Activated T-helper 1 cell treated with Interleukin-2 at 50 U/mL for 16 hours (primary cell): Measurements from ENCODE around the gene CSF3R.

Experiments
- DNase-seq: peaks from one replicate; pipeline ENCODE4 v3.0.0-alpha.2; 2020; ENCODE audit warnings: low read depth

CSF3R gene

DNA sequence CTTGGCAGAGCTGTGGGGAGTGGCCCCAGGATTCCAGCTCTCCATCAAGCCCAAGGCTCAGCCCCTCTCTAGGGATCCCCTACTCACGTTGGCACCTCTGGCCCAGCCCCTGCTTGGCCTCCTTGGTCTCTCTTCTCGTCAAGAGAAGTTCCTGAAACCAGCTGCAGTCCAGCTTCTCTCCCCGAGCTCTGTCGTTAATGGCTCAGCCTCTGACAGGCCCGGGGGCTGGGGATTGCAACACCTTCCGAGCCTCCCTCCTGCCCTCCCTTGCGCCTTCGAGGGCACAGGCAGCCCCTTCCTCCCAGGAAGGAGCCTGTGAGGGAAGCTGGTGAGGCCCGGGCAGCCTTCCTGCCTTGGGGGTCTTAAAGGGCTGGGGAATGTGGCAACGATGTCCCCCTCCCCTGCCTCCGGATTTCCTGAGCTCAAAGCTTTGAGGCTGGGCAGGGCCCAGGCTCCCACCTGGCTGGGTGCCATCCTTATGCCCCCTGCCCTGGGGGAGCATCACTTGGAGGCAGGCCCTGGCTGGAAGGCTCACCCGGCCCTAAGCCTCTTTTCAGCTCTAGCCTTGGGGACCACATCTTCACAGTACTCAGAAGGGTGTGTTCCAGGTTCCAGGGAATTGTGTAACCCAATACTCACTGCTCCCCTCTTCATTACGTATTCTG is at the start of gene CSF3R:
CSF3R (minus strand) TSS at position 190 of the 665 bp plus-strand sequence. CDS start 3,417 bp downstream, outside the sequence.
- DNase-seq = no peak

DNA sequence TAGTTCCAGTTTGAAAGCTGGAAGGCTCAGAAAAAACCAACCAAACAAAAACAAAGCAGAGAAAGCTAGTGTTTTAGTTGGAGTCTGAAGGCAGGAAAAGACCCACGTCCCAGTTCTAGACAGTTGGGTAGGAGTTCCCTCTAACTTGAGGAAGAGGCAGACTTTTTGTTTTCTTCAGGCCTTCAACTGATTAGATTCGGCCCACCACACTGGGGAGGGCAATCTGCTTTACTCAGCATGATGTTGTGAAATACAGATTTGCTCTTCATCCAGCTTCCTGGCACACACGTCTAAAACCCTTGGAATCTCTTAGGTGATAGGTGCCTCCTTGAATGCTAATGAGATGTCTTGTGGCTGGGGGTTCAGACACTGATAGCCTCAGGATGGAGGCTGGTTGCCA is 49.1 kb upstream of the CSF3R start:
- DNase-seq = no peak

DNA sequence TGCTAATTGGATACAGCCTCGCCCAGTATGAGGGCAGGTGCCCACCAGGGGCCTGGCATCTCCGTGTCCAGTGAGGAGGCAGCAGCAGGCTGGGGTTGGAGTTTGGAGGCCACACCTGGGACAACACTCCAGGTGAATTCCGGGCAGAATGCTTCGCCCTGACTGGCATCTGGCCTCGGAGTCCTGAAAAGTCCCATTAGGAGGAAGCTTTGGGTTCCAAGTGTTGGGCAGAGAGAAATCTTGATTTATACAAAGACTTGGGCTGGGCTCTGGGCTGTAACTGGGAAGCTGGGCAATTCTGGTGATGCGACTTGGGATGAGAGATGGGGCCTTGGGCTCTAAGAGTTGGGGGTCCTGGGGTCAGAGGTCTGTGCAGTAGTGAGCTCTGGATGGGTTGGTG is 48.1 kb upstream of the CSF3R start:
- no peak for DNase-seq

DNA sequence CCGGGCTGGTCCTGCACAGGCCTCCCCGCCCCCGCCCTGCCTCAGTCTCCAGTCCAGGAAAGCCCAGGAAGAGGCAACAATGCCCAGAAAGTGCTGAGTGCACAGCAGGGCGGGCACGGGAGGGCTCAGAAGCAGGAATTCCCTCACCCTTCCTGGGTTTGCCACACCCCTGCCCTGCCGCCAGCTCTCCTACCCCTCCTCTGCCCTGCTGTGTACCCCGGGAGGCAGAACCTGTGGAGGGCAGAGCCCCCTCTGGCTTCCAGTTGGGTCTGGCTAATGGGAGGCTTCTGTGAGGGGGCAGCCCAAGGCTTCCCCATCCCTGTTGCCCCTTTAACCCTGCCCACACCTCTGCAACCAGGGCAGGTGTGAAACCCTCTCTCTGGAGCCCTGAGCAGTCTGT is 47.5 kb upstream of the CSF3R start:
- DNase-seq = no peak

DNA sequence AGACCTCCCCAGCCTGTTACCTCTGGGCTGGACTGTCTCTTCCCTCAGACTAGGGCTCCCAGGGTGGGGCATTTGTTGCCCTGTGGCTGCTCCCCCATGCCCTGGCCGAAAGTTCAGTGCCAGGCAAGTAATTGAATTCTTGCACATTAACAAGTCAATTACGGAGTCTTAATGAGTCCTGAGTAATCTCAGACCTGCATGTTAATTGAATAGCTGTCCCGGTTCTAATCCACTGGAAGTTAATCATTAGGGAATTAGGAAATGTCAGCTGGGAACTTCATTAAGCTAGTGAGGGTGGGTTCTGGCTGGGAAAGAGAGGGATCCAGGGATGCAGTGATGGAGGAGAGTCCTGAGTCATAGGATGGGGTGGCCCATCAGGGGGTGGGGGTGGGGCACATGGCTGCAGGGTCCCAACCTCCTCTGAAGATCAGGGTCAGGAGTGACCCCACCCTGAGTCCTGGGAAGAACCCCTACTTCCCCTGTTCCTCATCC is 47.1 kb upstream of the CSF3R start:
- DNase-seq = no peak

DNA sequence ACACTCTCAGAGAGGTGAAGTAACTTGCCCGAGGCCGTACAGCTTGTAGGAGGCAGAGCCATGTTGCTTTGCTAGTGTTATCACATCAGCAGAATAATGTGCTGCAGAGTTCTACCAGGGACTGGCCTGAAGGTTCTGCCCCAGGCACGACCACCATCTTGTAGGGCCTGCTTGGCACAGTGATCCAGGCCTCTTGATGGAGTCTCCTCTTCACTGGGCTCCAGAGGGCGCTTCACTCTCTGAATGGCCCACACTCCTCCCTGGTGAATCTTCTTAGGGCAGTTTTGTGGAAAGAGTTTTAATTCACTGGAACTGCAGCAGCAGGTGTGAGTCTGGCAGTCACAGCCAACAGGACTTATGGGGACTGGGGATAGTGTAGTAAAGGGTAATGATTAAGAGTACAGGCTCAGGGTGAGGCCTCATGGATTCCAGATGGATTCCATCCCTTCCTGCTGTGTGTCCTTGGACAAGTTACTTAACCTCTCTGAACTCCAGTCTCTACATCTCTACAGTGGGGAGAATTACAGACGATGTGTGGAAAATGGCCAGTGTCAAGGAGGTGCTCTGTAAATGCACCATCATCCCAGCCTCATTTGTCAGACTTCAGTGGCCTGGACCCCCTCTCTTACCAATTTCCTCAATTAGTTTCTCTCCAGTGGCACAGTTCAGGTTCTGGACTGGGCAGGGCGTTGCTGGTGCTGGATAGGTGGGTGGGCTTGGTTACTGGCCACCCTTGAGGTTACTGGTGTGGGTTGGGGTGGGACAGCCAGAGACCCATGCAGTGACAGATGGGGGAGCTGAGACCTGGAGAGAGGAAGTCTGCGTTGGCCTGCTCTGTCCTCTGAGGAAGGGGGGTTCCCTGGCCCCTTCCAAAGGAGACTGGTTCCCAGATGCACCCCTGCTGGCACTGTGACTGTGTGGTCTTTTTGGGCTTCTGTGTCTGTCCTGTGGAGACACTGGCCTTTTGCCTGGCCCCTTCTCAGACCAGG is 45.9 kb upstream of the CSF3R start:
- no peak for DNase-seq

DNA sequence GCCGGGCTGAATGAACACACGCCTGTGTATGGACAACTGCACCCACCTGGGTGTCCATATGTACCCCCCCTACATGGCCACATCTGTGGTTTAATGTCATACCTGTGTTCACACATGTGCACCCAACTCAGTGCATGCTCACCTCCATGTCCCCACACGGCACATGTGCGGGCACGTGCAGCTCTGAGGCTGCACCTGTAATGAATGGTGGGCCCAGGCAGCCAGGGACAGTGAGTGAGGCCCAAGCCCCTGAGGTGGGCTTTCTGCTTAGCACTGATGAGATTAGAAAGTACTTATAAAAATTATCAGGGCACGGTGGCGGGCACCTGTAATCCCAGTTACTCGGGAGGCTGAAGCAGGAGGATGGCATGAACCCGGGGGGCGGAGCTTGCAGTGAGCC is 42.5 kb upstream of the CSF3R start:
- no peak for DNase-seq

DNA sequence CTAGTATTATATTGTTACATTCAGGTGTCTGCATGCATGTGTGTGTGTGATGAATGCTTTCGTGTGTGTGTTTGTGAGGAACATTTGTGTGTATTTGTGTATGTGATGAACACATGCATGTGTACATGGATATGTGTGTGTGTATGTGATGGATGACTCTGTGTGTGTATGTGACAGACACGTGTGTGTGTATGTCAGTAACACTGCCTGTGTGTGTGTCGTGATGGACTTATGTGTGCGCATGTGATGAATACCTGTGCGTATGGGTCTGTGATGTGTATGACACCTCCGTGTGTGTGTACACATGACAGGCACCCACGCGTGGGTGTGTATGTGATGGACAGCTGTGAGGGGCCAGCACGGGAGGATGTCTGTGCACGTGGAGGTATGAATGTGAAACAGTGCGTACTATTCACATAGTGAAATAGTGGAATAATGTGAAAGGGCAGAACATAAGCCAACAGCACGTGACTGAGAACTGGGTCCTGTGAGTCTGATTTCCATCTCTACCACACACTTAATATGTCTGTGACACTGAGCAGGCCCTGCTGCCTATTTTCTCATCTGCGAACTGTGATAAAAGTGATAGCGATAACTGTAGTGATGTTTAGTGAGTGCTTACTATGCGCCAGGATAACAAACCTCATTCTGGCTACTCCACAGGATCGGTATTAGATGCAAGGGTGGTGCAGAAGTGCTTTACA is 41.8 kb upstream of the CSF3R start:
- no peak for DNase-seq

DNA sequence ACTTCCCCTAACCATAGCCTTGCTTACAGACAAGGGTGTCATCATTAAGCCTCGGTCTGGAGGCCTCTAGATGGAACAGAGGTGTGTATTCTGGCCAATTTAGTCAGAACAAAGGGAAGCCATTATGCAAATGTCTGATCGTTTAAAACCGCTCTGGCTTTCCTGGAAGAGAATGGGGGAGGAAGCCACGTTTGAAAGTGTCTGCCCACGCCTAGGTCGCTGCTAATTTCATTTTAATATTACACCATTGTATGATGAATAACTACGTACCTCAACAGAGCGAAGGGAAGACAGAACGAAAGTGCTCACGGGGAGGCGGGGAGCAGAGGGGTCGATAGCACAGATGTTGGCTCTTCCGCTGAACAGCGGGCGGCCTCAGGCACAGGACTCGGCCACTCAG is 41.1 kb upstream of the CSF3R start:
- DNase-seq = no peak

DNA sequence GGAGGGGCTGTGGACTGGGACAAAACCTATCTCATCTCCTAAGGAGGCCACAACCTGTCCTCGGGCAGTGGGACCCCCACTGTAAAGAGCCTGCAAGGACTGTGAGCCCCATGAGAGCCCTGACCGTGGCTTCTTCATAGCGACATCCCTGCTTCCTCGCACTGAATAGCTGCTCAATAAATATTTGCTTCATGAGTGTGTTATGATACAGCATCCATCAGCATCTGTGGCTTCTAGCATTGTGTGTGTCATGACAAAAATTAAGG is 40.5 kb upstream of the CSF3R start:
- DNase-seq = no peak

DNA sequence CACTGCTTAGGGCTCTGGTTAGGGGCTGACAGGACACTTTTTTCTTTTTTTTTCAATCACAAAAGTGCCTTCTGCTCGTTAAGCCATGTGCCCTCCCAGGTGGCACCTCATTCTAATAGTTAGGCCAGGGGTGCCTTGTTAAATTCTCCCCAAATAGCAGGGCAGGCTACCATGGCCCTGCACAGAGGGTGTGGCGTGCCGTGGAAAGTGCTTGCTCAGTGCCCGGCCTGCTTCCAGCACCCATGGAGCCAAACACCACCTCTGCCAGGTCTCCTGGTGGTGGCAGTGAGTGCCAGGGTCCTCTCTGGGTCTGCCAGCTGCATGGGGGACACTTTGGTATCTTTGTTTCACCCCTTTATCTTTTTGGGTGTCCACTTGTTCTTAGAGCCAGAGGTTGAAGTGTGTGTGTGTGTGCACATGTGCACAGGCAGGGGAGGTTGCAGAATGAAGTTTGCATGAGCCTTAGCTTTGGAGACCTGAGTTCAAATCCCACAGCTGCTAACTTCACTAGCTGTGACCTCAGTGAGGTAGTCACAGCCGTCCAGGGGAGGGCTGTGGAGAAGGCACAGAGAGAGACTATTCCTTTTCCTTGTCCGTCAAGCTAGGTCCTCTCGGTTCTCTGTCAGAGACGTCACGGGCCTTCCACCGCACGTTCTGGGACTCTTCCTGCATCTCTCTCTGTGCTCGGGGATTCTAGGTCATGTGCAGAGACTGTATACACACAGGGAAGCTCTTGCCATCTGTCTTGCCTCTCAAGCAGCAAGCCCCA is 39.9 kb upstream of the CSF3R start:
- no peak for DNase-seq

DNA sequence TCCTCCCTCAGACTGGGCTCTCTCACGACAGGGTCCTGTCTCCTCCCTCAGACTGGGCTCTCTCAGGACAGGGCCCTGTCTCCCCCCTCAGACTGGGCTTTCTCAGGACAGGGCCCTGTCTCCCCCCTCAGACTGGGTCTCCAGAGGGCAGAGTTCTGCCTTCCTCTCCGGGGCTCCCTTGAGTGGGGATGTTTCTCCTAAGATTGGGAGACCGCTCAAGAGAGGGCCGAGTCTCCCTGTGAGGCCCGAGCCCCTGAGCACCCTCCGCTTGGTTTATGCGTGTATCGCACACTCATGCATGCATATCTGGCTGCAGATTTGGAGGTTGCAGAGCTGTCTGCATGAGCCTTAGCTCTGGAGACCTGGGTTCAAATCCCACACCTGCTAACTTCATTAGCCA is 39.3 kb upstream of the CSF3R start:
- no peak for DNase-seq

DNA sequence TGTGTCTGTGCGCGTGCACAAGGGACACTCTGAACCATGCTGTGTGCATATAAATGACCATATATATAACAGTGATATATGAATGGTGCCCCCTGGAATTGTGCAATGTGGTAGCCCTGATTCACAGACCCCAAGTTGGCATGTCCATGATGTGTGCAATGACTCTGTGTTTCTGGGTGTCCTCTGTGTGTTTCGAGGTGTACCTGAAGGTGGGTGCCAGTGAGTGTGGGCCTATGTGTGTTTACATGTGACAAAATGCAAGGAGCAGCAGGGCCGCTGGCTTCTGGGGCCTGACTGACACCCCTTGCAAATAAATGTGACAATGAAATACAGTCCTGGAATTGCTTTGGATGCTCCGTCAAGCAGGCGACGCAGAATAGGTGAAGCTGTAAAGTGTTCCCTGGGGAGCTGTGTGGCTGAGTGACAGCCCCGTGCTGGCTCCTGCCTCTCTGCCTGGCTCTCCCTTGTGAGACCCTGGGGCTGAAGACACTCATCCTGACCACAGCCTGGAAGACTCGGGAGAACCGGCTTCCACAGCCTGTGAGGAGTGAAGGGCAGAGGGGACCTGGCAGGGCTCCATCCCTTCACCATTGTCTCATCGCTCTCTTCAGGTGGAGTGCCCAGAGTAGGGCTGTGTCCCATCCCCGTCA is 38.2 kb upstream of the CSF3R start:
- DNase-seq = no peak

DNA sequence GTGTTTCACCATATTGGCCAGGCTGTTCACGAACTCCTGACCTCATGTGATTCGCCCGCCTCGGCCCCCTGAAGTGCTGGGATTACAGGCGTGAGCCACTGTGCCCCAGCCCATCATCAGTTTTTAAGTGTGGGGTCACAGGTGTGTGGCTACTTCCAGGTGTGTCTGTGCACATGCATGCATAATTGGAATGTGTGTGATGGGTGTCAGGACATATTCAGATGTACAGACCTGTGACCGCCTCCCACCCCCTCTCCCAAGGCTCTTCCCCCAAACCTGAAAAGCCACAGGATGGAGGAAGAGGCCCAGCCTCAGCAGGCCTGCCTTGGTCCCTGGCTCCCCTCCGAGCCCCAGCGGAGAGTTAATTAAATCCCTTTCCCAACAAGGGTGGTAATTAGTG is 37.3 kb upstream of the CSF3R start:
- no peak for DNase-seq

DNA sequence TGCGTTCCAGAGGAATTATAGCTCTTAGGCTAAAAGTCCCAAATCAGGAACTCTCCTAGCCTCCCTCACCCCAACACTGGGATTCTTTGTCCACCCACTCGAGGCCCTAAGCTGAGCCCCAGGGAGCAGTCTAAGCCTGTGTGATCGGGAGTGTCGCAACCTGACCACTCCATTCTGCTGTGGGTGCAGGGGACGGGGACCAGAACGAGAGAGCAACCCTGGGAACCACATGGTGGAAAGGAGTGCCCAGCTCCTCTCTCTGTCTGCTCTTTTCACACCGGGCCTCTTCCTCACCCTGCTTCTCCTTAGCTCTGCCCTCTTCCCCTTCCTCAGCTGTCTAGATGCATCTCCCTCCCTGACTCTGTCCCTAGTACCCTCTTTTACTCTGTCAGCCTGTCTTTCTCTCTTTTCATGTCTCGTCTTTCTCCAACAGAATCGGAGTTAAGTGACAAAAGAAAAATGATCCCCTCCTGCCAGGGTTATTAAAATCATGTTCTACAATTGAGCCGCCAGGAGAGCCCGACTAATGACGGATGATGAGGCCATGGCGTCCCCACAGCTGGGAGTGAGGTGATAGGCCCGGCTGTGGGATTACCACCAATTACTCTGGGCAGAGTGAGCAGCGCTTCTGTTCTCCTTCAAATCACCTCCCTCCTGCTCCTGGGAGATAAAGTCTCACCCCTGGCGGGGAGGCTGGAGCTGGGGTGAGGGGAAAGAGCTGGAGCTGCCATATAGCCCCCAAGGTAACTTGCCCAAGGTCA is 34.5 kb upstream of the CSF3R start:
- no peak for DNase-seq

DNA sequence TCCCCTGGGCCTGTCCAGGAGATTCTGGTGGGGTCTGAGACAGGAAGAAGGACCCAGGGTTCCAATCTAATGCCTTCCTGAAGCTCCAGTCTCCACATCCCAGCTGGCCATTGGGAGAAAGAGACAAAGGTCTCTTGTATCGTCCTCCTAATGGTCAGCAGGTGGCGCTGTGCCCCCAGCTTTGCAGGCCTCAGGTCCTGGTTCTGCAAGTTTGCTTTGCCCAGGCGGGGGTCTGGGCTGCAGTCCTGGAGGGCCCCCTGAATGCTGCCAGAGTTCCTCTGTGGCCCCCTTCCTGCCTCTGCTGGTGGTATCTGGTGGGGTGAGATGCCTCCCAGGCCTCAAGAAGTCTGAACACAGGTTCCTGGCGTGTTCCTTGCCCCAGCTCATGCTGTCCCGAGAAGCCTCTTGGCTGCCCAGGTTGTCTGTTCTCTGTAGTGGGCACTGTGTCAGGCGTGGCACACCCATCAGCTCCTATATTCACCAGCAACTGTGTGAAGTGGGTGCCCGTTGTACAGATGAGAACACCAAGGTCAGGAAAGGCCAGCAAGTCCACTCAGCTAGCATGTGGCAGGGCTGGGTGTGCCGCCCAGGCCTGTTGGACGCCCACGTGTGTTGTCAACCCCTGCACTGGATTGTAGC is 33.8 kb upstream of the CSF3R start:
- DNase-seq = peak; percentile 5

DNA sequence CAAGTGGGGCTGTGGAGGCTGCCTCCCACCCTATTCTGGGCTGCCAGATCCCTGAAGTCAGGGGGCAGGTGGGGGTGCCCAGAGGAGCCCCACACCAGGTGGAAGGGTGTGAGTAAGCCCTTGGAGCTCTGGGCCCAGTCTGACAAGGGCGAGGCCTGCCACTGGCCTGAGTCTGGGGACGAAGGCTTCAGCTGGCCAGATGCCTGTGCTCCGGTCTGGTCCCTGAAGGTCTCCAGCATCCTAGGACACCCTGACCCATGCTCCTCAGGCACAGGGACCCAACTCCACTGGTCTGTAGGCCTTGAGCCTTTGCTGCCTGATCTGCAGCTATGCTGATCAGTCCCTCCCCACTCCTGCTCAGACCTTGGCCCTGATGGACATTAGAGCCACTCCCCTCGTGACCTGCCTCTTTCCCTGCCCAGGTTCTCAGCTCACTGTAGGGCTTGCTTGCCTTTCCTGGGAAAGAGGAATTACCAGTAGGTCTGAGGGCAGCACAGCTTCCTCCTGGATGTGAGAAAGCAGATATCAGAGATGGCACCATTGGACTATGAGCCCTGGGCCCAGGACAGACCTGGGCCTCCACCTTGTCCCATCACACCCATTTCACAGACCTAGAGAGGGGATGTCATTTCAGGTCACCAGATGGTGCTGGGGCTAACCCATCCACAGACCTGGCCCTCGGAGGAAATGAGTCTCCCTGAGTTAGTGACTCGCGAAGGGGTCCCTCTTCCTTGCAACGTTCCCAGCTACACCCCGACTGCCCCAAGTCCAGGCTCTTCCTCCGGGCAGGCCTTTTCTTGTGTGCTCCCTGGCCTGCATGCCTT is 32.8 kb upstream of the CSF3R start:
- DNase-seq = no peak

DNA sequence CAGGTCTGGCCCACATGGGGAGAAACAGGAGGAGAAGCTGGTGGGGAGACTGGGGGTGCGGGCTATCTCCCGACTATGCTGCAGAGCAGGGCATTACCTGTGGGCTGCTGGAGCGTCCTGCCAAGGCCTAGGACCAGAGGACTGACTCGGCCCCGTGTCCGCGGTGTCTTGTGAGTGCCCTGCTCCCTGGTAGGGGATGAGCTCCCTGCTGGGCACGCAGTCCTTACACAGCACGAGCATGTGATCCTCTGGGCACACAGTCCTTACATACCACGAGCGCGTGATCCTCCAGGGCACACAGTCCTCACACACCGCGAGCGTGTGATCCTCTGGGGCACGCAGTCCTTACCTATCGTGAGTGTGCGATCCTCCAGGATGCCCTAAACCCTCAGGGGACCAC is 31.8 kb upstream of the CSF3R start:
- no peak for DNase-seq

DNA sequence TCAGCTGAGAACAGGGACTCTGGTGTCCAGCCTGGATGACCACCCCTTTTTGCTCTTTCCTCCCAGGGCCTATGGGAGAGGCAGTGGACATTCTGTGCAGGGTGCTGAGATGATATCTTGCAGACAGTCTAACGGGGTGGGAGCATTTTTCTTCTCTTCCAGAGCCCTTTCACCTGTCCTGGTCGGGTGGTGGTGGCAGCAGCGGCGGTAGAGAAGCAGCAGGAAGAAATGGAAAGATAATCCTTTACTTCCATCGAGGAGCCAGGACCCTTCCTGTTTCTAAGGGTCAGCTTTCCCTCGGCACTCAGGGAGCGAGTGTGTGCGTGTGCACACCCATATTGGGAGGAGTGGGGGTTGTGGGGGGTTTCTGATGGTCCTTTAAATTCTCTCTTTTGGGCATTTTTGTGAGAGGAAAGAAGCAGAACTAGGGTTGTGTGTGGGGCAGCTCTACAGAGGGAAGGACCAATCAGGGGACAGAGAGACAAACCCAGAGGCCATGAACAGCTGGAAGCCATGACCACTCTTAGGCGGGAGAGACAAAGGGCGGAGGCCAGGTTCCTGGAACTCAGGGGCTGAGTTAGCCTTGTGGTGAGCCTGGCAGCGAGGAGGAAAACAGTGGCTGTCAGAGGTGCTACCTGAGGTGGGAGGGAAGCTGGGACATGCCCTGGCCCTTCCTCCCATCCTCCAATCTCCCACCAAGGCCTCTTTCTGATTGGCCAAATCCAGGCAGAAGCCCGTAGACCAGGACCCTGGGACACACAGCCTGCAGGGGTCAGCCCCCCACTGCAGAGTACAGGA is 31.2 kb upstream of the CSF3R start:
- DNase-seq = no peak
